ENCODE data around the gene ZRANB1. TPM values are rescaled to one million over a fixed set of nuclear protein-coding genes. Genes with fewer than 3 reads are reported as not detected.

The ZRANB1 gene
- total and polyA plus RNA-seq, 2 experiments from 2014 or later = 7.9 to 30.0 TPM

GRCh38 chr10:125023255-125023654 lies 81.3 kb downstream of the ZRANB1 start:
- TF ChIP-seq CTCF (IDR thresholded peaks at IDR 0.05; ENCODE audit: poor library complexity) (no peak), EZH2phosphoT487 (IDR thresholded peaks at IDR 0.05; ENCODE audit: low read depth, severe bottlenecking, unreplicated experiment) (no peak), EZH2 (IDR thresholded peaks at IDR 0.05; ENCODE audit: borderline replicate concordance) (no peak)
- DNase-seq (ENCODE audit: low spot score) = no peak
- Histone ChIP-seq H2AFZ (no peak overlapping the region), H3K27ac (peak overlapping the region; percentile 37), H3K27me3 (no peaks in the 10 kb centered on the region), H4K20me1 (ENCODE audit: insufficient read depth, poor library complexity, severe bottlenecking) (peaks cover 75% of the 10 kb centered on the region), H3K4me3 (no peak overlapping the region), H3K79me2 (peaks cover 88% of the 10 kb centered on the region), H3K4me2 (no peak overlapping the region), H3K4me1 (ENCODE audit: insufficient read depth) (peaks cover 28% of the 10 kb centered on the region), H3K9me2 (replicated peaks; ENCODE audit: insufficient read depth) (no peaks in the 10 kb centered on the region), H3K9me3 (ENCODE audit: low read depth) (no peaks in the 10 kb centered on the region), H3K36me3 (replicated peaks; ENCODE audit: insufficient read depth, low read depth) (no peaks in the 10 kb centered on the region)
- WGBS (ENCODE audit: low lambda C conversion rate, missing lambda C conversion rate) = 82% methylated on average over 21 of the region's 21 CpGs

- peaks cover 78% of the 10 kb centered on the region for H4K20me1 ChIP-seq (ENCODE audit: insufficient read depth, poor library complexity, severe bottlenecking)
- WGBS (ENCODE audit: low lambda C conversion rate, missing lambda C conversion rate) = 66% methylated on average over 26 of the region's 26 CpGs
- peak overlapping the region; percentile 42 for H3K4me2 ChIP-seq
- H3K36me3 ChIP-seq (replicated peaks; ENCODE audit: insufficient read depth, low read depth) = no peaks in the 10 kb centered on the region
- H3K4me3 ChIP-seq = no peak overlapping the region
- no peak overlapping the region for H2AFZ ChIP-seq
- no peaks in the 10 kb centered on the region for H3K27me3 ChIP-seq
- H3K4me1 ChIP-seq (ENCODE audit: insufficient read depth) = peaks cover 28% of the 10 kb centered on the region
- TF ChIP-seq CTCF (IDR thresholded peaks at IDR 0.05; ENCODE audit: poor library complexity) = no peak
- peak overlapping the region; percentile 28 for H3K27ac ChIP-seq
- H3K9me2 ChIP-seq (replicated peaks; ENCODE audit: insufficient read depth) = no peaks in the 10 kb centered on the region
- H3K9me3 ChIP-seq (ENCODE audit: low read depth) = no peaks in the 10 kb centered on the region
- peaks cover 85% of the 10 kb centered on the region for H3K79me2 ChIP-seq
- no peak for DNase-seq (ENCODE audit: low spot score)
Measured at GRCh38 chr10:125023862-125024496, 82.1 kb downstream of the ZRANB1 start.

- Histone ChIP-seq H3K27me3 (no peaks in the 10 kb centered on the region), H3K4me2 (peak overlapping the region; percentile 42), H3K4me3 (no peak overlapping the region), H3K9me3 (ENCODE audit: low read depth) (no peaks in the 10 kb centered on the region), H3K27ac (peak overlapping the region; percentile 28), H3K36me3 (replicated peaks; ENCODE audit: insufficient read depth, low read depth) (no peaks in the 10 kb centered on the region), H2AFZ (no peak overlapping the region), H3K4me1 (ENCODE audit: insufficient read depth) (peaks cover 28% of the 10 kb centered on the region), H4K20me1 (ENCODE audit: insufficient read depth, poor library complexity, severe bottlenecking) (peaks cover 83% of the 10 kb centered on the region), H3K79me2 (peaks cover 85% of the 10 kb centered on the region), H3K9me2 (replicated peaks; ENCODE audit: insufficient read depth) (no peaks in the 10 kb centered on the region)
- WGBS (ENCODE audit: low lambda C conversion rate, missing lambda C conversion rate) = 74% methylated on average over 16 of the region's 16 CpGs
- DNase-seq (ENCODE audit: low spot score) = no peak
- TF ChIP-seq CTCF (IDR thresholded peaks at IDR 0.05; ENCODE audit: poor library complexity) (no peak), EZH2phosphoT487 (IDR thresholded peaks at IDR 0.05; ENCODE audit: low read depth, severe bottlenecking, unreplicated experiment) (no peak), EZH2 (IDR thresholded peaks at IDR 0.05; ENCODE audit: borderline replicate concordance) (no peak)
Measured at GRCh38 chr10:125024497-125025234, 82.7 kb downstream of the ZRANB1 start.
